Measurements from ENCODE around the gene LRFN2. TPM values are rescaled to one million over a fixed set of nuclear protein-coding genes. Genes with fewer than 3 reads are reported as not detected.

LRFN2 gene
- total RNA-seq, 1 donor from 2014 or later = not detected

DNA sequence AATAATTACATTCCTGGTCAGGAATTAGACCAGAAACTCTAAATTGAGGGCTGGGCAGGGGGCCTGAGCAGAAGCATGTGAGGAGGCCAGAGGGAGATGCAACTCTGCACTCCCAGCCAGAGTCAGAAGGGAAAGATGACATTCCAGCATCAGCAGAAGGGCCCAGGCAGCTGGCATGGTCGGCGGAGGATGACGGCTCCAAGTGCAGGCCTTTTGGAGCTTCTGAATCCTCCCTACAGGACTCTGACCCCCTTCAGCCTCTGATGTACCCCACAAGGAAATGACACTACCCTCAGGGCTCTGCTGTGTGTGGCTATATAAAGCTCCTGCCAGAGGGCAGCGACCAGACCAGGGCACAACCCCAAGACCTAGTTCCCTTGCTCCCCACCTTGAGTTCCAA lies 1.9 kb downstream of the LRFN2 start:
- intact Hi-C loops (cut with micrococcal nuclease) = no loop called here
- TF ChIP-seq, protein P1, sequence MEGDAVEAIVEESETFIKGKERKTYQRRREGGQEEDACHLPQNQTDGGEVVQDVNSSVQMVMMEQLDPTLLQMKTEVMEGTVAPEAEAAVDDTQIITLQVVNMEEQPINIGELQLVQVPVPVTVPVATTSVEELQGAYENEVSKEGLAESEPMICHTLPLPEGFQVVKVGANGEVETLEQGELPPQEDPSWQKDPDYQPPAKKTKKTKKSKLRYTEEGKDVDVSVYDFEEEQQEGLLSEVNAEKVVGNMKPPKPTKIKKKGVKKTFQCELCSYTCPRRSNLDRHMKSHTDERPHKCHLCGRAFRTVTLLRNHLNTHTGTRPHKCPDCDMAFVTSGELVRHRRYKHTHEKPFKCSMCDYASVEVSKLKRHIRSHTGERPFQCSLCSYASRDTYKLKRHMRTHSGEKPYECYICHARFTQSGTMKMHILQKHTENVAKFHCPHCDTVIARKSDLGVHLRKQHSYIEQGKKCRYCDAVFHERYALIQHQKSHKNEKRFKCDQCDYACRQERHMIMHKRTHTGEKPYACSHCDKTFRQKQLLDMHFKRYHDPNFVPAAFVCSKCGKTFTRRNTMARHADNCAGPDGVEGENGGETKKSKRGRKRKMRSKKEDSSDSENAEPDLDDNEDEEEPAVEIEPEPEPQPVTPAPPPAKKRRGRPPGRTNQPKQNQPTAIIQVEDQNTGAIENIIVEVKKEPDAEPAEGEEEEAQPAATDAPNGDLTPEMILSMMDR (IDR thresholded peaks at IDR 0.05) = no peak
- POLR2A ChIA-PET = no interaction called here
- DNase-seq = no peak
- H3K9me3 Mint-ChIP-seq = no peaks in the 10 kb centered on the region
- no peak overlapping the region for H3K4me3 Mint-ChIP-seq
- H3K4me1 Mint-ChIP-seq = peaks cover 16% of the 10 kb centered on the region
- peaks cover 41% of the 10 kb centered on the region for H3K27me3 Mint-ChIP-seq
- H3K27ac Mint-ChIP-seq = no peak overlapping the region
- CTCF ChIA-PET = no interaction called here
- no peaks in the 10 kb centered on the region for H3K36me3 Mint-ChIP-seq (ENCODE audit: low read depth)
- ATAC-seq (ENCODE audit: low read depth) = no peak

DNA sequence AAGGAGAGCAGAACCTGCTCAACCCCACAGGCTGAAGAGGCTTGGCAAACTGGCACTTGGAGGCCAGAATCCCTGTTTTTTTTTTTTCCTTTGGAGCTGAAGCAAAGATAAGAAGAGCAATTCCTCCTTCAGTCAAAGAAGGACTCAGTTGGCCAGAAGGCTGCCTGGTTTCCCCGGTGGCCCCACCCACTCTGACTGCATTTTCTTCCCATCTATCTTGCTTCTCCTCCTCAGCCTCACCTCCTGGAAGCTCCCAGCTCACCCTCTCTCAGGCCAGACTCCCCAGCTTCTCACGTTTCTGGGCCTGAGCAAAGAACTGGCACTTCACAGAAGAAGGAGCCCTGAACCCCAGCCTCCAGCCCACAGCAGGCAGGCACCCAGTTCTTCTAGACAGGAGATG lies 2.4 kb downstream of the LRFN2 start:
- intact Hi-C loops (cut with micrococcal nuclease) = no loop called here
- no peak overlapping the region for H3K4me3 Mint-ChIP-seq
- peaks cover 41% of the 10 kb centered on the region for H3K27me3 Mint-ChIP-seq

DNA sequence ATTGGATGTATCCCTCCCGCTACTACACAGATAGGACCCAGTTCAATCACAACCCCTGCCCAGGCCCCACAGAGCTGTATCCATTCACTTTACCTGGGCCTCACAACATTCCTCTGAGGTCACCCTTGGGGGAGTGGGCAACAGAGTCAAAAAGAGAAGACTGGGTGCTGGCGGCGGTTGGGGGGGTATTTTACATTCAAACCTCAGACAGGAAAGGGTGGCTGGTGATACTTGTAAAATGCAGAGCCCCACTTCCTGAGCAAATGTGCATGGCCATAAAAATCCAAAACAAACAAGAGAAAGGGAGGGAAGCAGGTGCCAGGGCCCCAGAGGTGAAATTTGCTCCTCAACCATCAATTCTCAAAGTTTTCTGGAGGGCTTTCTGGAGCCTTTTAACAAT lies 3.5 kb downstream of the LRFN2 start:
- no peak overlapping the region for H3K27ac Mint-ChIP-seq
- CTCF ChIA-PET = no interaction called here
- H3K36me3 Mint-ChIP-seq (ENCODE audit: low read depth) = no peaks in the 10 kb centered on the region
- intact Hi-C loops (cut with micrococcal nuclease) = no loop called here
- ATAC-seq (ENCODE audit: low read depth) (no peak), DNase-seq (no peak)
- POLR2A ChIA-PET = no interaction called here
- H3K27me3 Mint-ChIP-seq = peaks cover 36% of the 10 kb centered on the region
- H3K4me3 Mint-ChIP-seq = no peak overlapping the region
- H3K4me1 Mint-ChIP-seq = peaks cover 16% of the 10 kb centered on the region
- no peaks in the 10 kb centered on the region for H3K9me3 Mint-ChIP-seq
- TF ChIP-seq, protein P1 (IDR thresholded peaks at IDR 0.05) = no peak

More for the DNA sequence above, 2.4 kb downstream of the LRFN2 start:
- ChIA-PET POLR2A (no interaction called here), CTCF (no interaction called here)
- ATAC-seq (ENCODE audit: low read depth) (no peak), DNase-seq (no peak)
- Mint-ChIP-seq H3K27ac (no peak overlapping the region), H3K9me3 (no peaks in the 10 kb centered on the region), H3K4me1 (peaks cover 16% of the 10 kb centered on the region), H3K36me3 (ENCODE audit: low read depth) (no peaks in the 10 kb centered on the region)
- TF ChIP-seq, protein P1 (IDR thresholded peaks at IDR 0.05) = no peak

DNA sequence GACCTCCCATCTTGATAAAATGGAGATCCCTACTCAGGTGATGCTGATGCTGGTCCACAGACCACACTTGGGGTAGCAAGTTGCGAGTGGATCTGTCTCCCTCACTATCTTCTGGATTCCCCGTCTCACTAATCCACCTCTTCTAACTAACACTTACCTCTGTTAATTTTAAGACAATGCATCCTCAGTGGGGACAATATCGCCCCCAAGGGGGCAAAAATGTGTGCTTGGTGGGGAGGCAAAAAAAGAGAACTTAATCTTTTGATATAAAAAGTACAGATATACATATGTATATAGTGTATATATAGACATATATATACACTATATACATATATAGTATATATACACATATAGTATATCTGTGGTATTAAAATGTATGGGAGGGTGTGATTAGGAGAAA lies 4.3 kb downstream of the LRFN2 start:
- ChIA-PET CTCF (no interaction called here), POLR2A (no interaction called here)
- H3K4me3 Mint-ChIP-seq = no peak overlapping the region
- H3K27me3 Mint-ChIP-seq = peaks cover 29% of the 10 kb centered on the region
- no peaks in the 10 kb centered on the region for H3K9me3 Mint-ChIP-seq
- intact Hi-C loops (cut with micrococcal nuclease) = no loop called here
- ATAC-seq (ENCODE audit: low read depth) = no peak
- DNase-seq = no peak
- H3K4me1 Mint-ChIP-seq = peaks cover 14% of the 10 kb centered on the region
- TF ChIP-seq, protein P1 (IDR thresholded peaks at IDR 0.05) = no peak
- H3K27ac Mint-ChIP-seq = no peak overlapping the region
- no peaks in the 10 kb centered on the region for H3K36me3 Mint-ChIP-seq (ENCODE audit: low read depth)

DNA sequence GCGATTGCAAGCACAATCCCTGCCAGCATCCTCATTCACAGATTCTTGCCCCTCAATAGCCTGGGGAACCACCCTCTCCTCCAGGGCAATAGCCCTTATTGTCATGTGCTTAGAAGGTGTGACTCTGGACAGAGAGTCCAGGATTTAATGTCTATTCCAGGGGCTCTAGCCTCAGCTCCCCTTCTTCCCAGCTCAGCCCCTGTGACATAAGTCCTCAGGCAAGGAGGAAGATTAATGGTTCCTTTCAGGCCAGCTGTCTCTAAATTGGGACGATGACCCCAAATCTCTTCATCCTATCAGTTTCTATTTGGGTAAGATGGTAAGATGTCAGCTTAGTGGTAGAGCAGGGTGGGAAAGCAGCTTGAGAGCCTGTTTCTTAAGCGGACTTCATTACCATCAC lies 8.1 kb downstream of the LRFN2 start:
- H3K36me3 Mint-ChIP-seq (ENCODE audit: low read depth) = no peaks in the 10 kb centered on the region
- H3K4me1 Mint-ChIP-seq = no peaks in the 10 kb centered on the region
- no peak for DNase-seq
- POLR2A ChIA-PET = no interaction called here
- H3K27ac Mint-ChIP-seq = no peak overlapping the region
- intact Hi-C loops (cut with micrococcal nuclease) = no loop called here
- ATAC-seq (ENCODE audit: low read depth) = no peak
- no peaks in the 10 kb centered on the region for H3K9me3 Mint-ChIP-seq
- CTCF ChIA-PET = no interaction called here
- H3K4me3 Mint-ChIP-seq = no peak overlapping the region
- TF ChIP-seq, protein P1 (IDR thresholded peaks at IDR 0.05) = no peak
- peaks cover 2% of the 10 kb centered on the region for H3K27me3 Mint-ChIP-seq

Data from activated B cell treated with CpG ODN at 0.5 μM for 24 hours (primary cell).